OCI-LY3 (cell line): Measurements from ENCODE around the gene MINDY4B.
"Not testable (repeated sequence)": the region's sequence is repeated elsewhere in the genome, so short reads cannot be mapped to it uniquely, and the experiment has no call there.

Source experiments
- EZH2phosphoT487 ChIP-seq: fragments of 200-600 bp; shearing (Covaris generic); IDR thresholded peaks from 2 replicates; pipeline ENCODE4 v1.6.1; 2018; ENCODE audit warnings: antibody characterized with exemption, mixed run types, low read depth
- TF ChIP-seq, protein P1 (sequence below): fragments of 200-600, 300-600 bp; sonication (generic); IDR thresholded peaks from 2 replicates; pipeline ENCODE4 v1.5.1; 2014; ENCODE audit warnings: antibody characterized with exemption, low read length, low read depth

DNA sequence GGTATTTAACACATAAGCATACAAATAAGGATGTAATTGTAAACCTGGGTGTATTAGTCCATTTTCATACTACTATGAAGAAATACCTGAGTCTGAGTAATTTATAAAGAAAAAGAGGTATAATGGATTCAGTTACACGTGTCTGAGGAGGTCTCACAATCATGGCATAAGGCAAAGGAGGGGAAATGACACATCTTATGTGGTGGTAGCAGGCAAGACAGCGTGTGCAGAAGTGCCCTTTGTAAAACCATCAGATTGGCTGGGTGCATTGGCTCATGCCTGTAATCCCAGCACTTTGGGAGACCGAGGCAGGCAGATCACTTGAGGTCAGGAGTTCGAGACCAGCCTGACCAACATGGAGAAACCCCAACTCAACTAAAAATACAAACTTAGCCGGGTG, 41.3 kb downstream of the MINDY4B start:
- TF ChIP-seq, protein P1, sequence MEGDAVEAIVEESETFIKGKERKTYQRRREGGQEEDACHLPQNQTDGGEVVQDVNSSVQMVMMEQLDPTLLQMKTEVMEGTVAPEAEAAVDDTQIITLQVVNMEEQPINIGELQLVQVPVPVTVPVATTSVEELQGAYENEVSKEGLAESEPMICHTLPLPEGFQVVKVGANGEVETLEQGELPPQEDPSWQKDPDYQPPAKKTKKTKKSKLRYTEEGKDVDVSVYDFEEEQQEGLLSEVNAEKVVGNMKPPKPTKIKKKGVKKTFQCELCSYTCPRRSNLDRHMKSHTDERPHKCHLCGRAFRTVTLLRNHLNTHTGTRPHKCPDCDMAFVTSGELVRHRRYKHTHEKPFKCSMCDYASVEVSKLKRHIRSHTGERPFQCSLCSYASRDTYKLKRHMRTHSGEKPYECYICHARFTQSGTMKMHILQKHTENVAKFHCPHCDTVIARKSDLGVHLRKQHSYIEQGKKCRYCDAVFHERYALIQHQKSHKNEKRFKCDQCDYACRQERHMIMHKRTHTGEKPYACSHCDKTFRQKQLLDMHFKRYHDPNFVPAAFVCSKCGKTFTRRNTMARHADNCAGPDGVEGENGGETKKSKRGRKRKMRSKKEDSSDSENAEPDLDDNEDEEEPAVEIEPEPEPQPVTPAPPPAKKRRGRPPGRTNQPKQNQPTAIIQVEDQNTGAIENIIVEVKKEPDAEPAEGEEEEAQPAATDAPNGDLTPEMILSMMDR: not testable (repeated sequence)
- TF ChIP-seq EZH2phosphoT487: not testable (repeated sequence)
